ENCODE measurements around the gene PARL. TPM values are rescaled to one million over a fixed set of nuclear protein-coding genes. Genes with fewer than 3 reads are reported as not detected.

The PARL gene
- total and polyA plus RNA-seq, 2 experiments from 2014 or later = 32.3 to 47.9 TPM

DNA sequence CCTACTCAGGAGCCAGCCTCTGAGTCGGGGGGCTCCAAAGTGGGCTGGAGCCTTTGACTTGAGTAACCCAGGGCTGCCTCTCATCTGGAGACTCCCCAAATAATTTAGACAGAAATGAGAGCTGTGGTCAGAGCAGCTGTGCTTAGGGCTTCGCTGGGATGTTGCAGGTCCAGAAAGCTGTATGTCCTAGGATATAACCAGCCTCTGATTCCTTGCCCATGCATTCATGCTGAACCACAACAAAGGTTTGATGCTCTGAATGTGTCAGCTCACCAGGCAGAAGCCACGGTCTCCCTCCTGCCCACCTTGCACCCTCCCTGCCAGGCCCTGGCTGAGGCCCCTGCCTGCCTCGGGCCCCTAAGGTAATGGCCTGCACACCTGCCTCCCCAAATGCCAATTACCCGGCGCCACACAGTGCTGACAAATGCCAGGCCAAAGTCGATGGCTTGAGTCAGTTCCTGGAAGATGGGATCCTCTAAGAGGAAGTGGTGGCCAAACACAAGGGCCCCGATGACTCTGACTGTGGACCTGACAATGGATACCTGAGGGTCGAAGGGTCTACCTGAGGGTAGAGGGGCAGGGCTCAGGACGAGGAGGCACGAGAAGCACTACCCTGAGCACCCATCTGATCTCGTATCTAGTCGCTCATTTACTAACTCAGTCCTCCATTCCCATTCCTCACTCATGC is 21.7 kb upstream of the PARL start:
- no peak for DNase-seq (ENCODE audit: low spot score)
- Histone ChIP-seq H3K9me2 (replicated peaks; ENCODE audit: insufficient read depth) (no peaks in the 10 kb centered on the region), H3K4me3 (no peak overlapping the region), H3K4me1 (ENCODE audit: insufficient read depth) (no peaks in the 10 kb centered on the region), H3K27ac (no peak overlapping the region), H3K4me2 (no peak overlapping the region), H3K9me3 (ENCODE audit: low read depth) (no peaks in the 10 kb centered on the region), H4K20me1 (ENCODE audit: insufficient read depth, poor library complexity, severe bottlenecking) (no peaks in the 10 kb centered on the region), H3K27me3 (no peaks in the 10 kb centered on the region), H3K79me2 (no peaks in the 10 kb centered on the region), H2AFZ (no peak overlapping the region), H3K36me3 (replicated peaks; ENCODE audit: insufficient read depth, low read depth) (no peaks in the 10 kb centered on the region)
- TF ChIP-seq, protein P1, sequence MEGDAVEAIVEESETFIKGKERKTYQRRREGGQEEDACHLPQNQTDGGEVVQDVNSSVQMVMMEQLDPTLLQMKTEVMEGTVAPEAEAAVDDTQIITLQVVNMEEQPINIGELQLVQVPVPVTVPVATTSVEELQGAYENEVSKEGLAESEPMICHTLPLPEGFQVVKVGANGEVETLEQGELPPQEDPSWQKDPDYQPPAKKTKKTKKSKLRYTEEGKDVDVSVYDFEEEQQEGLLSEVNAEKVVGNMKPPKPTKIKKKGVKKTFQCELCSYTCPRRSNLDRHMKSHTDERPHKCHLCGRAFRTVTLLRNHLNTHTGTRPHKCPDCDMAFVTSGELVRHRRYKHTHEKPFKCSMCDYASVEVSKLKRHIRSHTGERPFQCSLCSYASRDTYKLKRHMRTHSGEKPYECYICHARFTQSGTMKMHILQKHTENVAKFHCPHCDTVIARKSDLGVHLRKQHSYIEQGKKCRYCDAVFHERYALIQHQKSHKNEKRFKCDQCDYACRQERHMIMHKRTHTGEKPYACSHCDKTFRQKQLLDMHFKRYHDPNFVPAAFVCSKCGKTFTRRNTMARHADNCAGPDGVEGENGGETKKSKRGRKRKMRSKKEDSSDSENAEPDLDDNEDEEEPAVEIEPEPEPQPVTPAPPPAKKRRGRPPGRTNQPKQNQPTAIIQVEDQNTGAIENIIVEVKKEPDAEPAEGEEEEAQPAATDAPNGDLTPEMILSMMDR (IDR thresholded peaks at IDR 0.05; ENCODE audit: poor library complexity) = no peak
- no peak for TF ChIP-seq EZH2phosphoT487 (IDR thresholded peaks at IDR 0.05; ENCODE audit: low read depth, severe bottlenecking, unreplicated experiment)
- TF ChIP-seq EZH2 (IDR thresholded peaks at IDR 0.05; ENCODE audit: borderline replicate concordance) = no peak
- WGBS (ENCODE audit: low lambda C conversion rate, missing lambda C conversion rate) = 83% methylated on average over 13 of the region's 13 CpGs

DNA sequence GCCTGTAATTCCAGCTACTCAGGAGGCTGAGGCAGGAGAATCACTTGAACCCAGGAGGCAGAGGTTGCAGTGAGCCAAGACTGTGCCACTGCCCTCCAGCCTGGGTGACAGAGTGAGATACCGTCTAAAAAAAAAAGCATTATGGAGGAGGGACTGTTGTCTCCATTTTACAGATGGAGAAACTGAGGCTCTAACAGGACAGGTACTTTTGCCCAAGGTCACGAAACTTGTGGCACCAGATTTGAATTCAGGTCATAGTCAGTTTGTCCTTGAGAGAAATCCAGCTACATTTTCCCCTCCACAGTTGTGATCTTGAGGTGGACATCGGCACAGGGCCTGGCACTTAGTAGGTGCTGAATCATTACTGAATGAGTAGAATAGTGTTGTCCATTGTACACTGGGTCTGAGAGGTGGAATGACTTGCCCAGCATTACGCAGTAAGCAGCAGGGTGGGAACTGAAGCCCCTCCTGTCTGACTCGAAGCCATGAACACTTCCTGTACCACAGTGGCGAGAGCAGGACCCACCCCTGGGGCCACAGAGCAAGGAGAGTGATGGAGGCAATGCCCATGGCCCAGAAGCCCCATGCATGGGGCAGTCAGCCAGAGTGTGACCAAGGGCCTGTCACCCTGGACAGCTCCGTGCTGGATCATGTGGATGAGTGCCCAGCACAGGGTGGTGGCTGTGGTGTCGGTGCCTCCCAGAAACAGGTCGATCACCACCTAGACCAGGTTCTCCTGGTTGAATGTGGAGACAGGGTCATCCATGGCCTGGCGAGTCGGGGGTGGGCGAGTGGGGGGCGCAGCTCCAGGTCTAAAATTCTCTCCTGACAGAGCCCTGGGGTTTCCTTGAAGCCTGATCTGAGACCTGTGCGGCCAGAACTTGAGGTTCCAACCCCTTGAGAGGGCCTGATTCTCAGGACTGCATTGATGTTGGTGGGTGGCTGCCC is 20.4 kb upstream of the PARL start:
- no peaks in the 10 kb centered on the region for H3K4me1 ChIP-seq (ENCODE audit: insufficient read depth)
- H3K4me3 ChIP-seq = no peak overlapping the region
- H4K20me1 ChIP-seq (ENCODE audit: insufficient read depth, poor library complexity, severe bottlenecking) = no peaks in the 10 kb centered on the region
- H3K36me3 ChIP-seq (replicated peaks; ENCODE audit: insufficient read depth, low read depth) = no peaks in the 10 kb centered on the region
- H3K27me3 ChIP-seq = no peaks in the 10 kb centered on the region
- no peaks in the 10 kb centered on the region for H3K9me2 ChIP-seq (replicated peaks; ENCODE audit: insufficient read depth)
- H3K4me2 ChIP-seq = no peak overlapping the region
- 87% methylated on average over 11 of the region's 14 CpGs for WGBS (ENCODE audit: low lambda C conversion rate, missing lambda C conversion rate)
- no peaks in the 10 kb centered on the region for H3K79me2 ChIP-seq
- TF ChIP-seq, protein P1 (IDR thresholded peaks at IDR 0.05; ENCODE audit: poor library complexity) = no peak
- no peak for TF ChIP-seq EZH2 (IDR thresholded peaks at IDR 0.05; ENCODE audit: borderline replicate concordance)
- TF ChIP-seq EZH2phosphoT487 (IDR thresholded peaks at IDR 0.05; ENCODE audit: low read depth, severe bottlenecking, unreplicated experiment) = no peak
- H3K9me3 ChIP-seq (ENCODE audit: low read depth) = no peaks in the 10 kb centered on the region
- no peak overlapping the region for H3K27ac ChIP-seq
- no peak for DNase-seq (ENCODE audit: low spot score)
- no peak overlapping the region for H2AFZ ChIP-seq

DNA sequence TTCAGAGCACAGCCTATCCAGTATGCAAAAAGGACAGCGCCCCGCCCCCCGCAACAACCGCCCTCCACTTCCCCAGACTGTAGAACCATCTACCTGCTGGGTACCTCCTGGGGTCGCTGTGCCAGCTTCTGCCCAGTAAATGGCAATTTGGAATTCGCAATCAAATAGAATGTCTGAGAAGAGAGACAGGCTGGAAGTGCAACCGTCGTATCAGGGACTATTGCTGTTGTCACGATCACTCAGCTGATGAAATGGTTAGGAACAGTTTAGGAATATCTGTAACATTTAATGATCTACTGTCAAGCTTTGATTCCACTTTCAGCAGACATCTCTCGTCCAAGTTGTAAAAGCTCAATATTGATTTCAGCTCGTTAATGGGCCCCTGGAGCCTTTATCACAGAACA is 13.3 kb upstream of the PARL start:
- Histone ChIP-seq H3K79me2 (no peaks in the 10 kb centered on the region), H3K27me3 (no peaks in the 10 kb centered on the region), H2AFZ (no peak overlapping the region), H3K4me3 (no peak overlapping the region), H3K27ac (no peak overlapping the region), H3K4me2 (no peak overlapping the region), H3K4me1 (ENCODE audit: insufficient read depth) (no peaks in the 10 kb centered on the region), H3K36me3 (replicated peaks; ENCODE audit: insufficient read depth, low read depth) (no peaks in the 10 kb centered on the region), H3K9me3 (ENCODE audit: low read depth) (no peaks in the 10 kb centered on the region), H3K9me2 (replicated peaks; ENCODE audit: insufficient read depth) (no peaks in the 10 kb centered on the region), H4K20me1 (ENCODE audit: insufficient read depth, poor library complexity, severe bottlenecking) (no peaks in the 10 kb centered on the region)
- WGBS (ENCODE audit: low lambda C conversion rate, missing lambda C conversion rate) = 80% methylated on average over 11 of the region's 11 CpGs
- TF ChIP-seq EZH2phosphoT487 (IDR thresholded peaks at IDR 0.05; ENCODE audit: low read depth, severe bottlenecking, unreplicated experiment) (no peak), EZH2 (IDR thresholded peaks at IDR 0.05; ENCODE audit: borderline replicate concordance) (no peak)
- TF ChIP-seq, protein P1 (IDR thresholded peaks at IDR 0.05; ENCODE audit: poor library complexity) = no peak
- DNase-seq (ENCODE audit: low spot score) = no peak

Measured in hepatocyte (in vitro differentiated cells).